HepG2 (cell line): Measurements from ENCODE around the gene MND1. TPM values are rescaled to one million over a fixed set of nuclear protein-coding genes. Genes with fewer than 3 reads are reported as not detected.

Source experiments
- ADNP ChIP-seq: sonication (generic); formaldehyde crosslinking; IDR thresholded peaks from 2 replicates; pipeline ENCODE4 v1.4.0; 2020; ENCODE audit warnings: missing genetic modification reagents
- ATF1 ChIP-seq: IDR thresholded peaks from 2 replicates; pipeline ENCODE4 v1.6.1; 2016; ENCODE audit warnings: mild to moderate bottlenecking, control low read depth
- ATF2 ChIP-seq: sonication (generic); formaldehyde crosslinking; IDR thresholded peaks from 2 replicates; pipeline ENCODE4 v1.4.0; 2020; ENCODE audit warnings: missing genetic modification reagents
- CREB1 ChIP-seq, 2 experiments: fragments of 450-650 bp in 1 of 2; IDR thresholded peaks; 2 replicates each; pipeline ENCODE4 v1.6.1; 2016 to 2017; ENCODE audit warnings: control low read depth in 1 of 2, mild to moderate bottlenecking in 1 of 2, missing compliant biosample characterization in 1 of 2, missing genetic modification characterization in 1 of 2
- EP300 ChIP-seq, 3 experiments: sonication (generic) in 1 of 3; formaldehyde crosslinking in 1 of 3; IDR thresholded peaks; 2 replicates each; pipeline versions ENCODE4 v1.5.1 to v1.6.1; 2011 to 2020; ENCODE audit warnings: low read depth in 2 of 3, low read length in 2 of 3, borderline replicate concordance in 1 of 3, improper control_type of control experiment in 1 of 3, mild to moderate bottlenecking in 1 of 3, missing genetic modification reagents in 1 of 3, moderate library complexity in 1 of 3
- FOXM1 ChIP-seq: sonication (generic); formaldehyde crosslinking; IDR thresholded peaks from 2 replicates; pipeline ENCODE4 v1.5.0; 2020; ENCODE audit warnings: missing genetic modification reagents
- GFI1 ChIP-seq: sonication (generic); formaldehyde crosslinking; IDR thresholded peaks from 2 replicates; pipeline ENCODE4 v1.5.0; 2020; ENCODE audit warnings: missing genetic modification reagents, mild to moderate bottlenecking, borderline replicate concordance
- HOXA9 ChIP-seq: sonication (generic); formaldehyde crosslinking; IDR thresholded peaks from 2 replicates; pipeline ENCODE4 v1.8.1; 2022; ENCODE audit warnings: missing genetic modification reagents, mild to moderate bottlenecking, moderate library complexity, borderline replicate concordance
- POLR2A ChIP-seq, 2 experiments: IDR thresholded peaks; 2 replicates each; pipeline ENCODE4 v1.6.1; 2011; ENCODE audit warnings: low read depth in 2 of 2, low read length in 2 of 2, mild to moderate bottlenecking in 1 of 2, moderate library complexity in 1 of 2; ENCODE audit not compliant: insufficient read depth in 1 of 2
- RXRA ChIP-seq: sonication (generic); formaldehyde crosslinking; IDR thresholded peaks from 2 replicates; pipeline ENCODE4 v1.5.1; 2020; ENCODE audit warnings: missing genetic modification reagents
- SOX6 ChIP-seq, 2 experiments: fragments of 450-650 bp in 1 of 2; sonication (generic) in 1 of 2; formaldehyde crosslinking in 1 of 2; IDR thresholded peaks; 2 replicates each; pipeline versions ENCODE4 v1.4.0 to v1.6.1; 2017 to 2020; ENCODE audit warnings: antibody characterized with exemption in 1 of 2, mild to moderate bottlenecking in 1 of 2, missing genetic modification reagents in 1 of 2
- THAP7 ChIP-seq: sonication (generic); formaldehyde crosslinking; IDR thresholded peaks from 2 replicates; pipeline ENCODE4 v1.8.1; 2023; ENCODE audit warnings: mild to moderate bottlenecking, missing genetic modification reagents
- UBTF ChIP-seq: sonication (generic); formaldehyde crosslinking; IDR thresholded peaks from 2 replicates; pipeline ENCODE4 v1.4.0; 2020; ENCODE audit warnings: mild to moderate bottlenecking, missing genetic modification reagents
- ZBTB38 ChIP-seq: sonication (generic); formaldehyde crosslinking; IDR thresholded peaks from 2 replicates; pipeline ENCODE4 v1.5.1; 2020; ENCODE audit warnings: mild to moderate bottlenecking, missing genetic modification reagents
- ZNF142 ChIP-seq: sonication (generic); formaldehyde crosslinking; IDR thresholded peaks from 2 replicates; pipeline ENCODE4 v1.4.0; 2020; ENCODE audit warnings: missing genetic modification reagents
- ZNF232 ChIP-seq: sonication (generic); formaldehyde crosslinking; IDR thresholded peaks from 2 replicates; pipeline ENCODE4 v1.4.0; 2020; ENCODE audit warnings: missing genetic modification reagents, borderline replicate concordance
- polyA plus RNA-seq, 8 experiments: library from polyadenylated mRNA; depleted of rRNA in 3 of 8; stranded (reverse) in 7 of 8; unstranded in 1 of 8; fragments of >200 nt; fragmentation: Illumina TruSeq in 4 of 8; extraction: Trizol in 4 of 8; gene quantifications; 2 replicates each; pipeline versions ENCODE4 v1.2.1 to v1.2.3, GENCODE V29; 2011 to 2016; ENCODE audit warnings: low read depth in 4 of 8, missing spikeins in 1 of 8, mixed read lengths in 1 of 8; ENCODE audit not compliant: insufficient read depth in 1 of 8
- total RNA-seq, 5 experiments: library from RNA; depleted of rRNA; stranded (reverse); fragments of >200 nt; fragmentation: Illumina TruSeq; extraction: Trizol; gene quantifications; 2 replicates each; pipeline ENCODE4 v1.2.3, GENCODE V29; 2016; ENCODE audit warnings: low read depth in 1 of 5

Gene MND1
- total and polyA plus RNA-seq, 2 of the 13 experiments (the other 11 are each of a cell fraction or from before 2014, with no cell fraction given): 4.8 to 30.7 TPM

- TF ChIP-seq SOX6 (IDR thresholded peaks at IDR 0.05) (no peak), SOX6 (CRISPR knock-in tag; IDR thresholded peaks at IDR 0.05) (0 out of 2 replicates have a peak, but pooled peaks have one; percentile 27), ZBTB38 (CRISPR knock-in tag) (peak; percentile 82; the same call in 1 of the 2 replicates), FOXM1 (CRISPR knock-in tag) (no peak), ATF2 (CRISPR knock-in tag) (0 out of 2 replicates have a peak, but pooled peaks have one; percentile 19), ADNP (CRISPR knock-in tag) (no peak), ZNF142 (peak; percentile 89), CREB1 (IDR thresholded peaks at IDR 0.05) (0 out of 2 replicates have a peak, but pooled peaks have one; percentile 14), CREB1 (CRISPR knock-in tag; IDR thresholded peaks at IDR 0.05) (no peak), ZNF232 (CRISPR knock-in tag) (0 out of 2 replicates have a peak, but pooled peaks have one; percentile 41), EP300 (IDR thresholded peaks at IDR 0.05; ENCODE audit: low read depth in 2 of 2, low read length in 2 of 2) (peak in 1 of 2 experiments; percentile 20; a peak in 1 of 4 replicates), EP300 (CRISPR knock-in tag; IDR thresholded peaks at IDR 0.05; ENCODE audit: borderline replicate concordance) (peak; percentile 20; the same call in 1 of the 2 replicates), HOXA9 (CRISPR knock-in tag) (peak; percentile 86; the same call in 1 of the 2 replicates), GFI1 (peak; percentile 82), ATF1 (no peak), THAP7 (0 out of 2 replicates have a peak, but pooled peaks have one; percentile 62), RXRA (CRISPR knock-in tag) (peak; percentile 49; the same call in 1 of the 2 replicates), UBTF (peak; percentile 82), POLR2A (IDR thresholded peaks at IDR 0.05; ENCODE audit: insufficient read depth in 1 of 2, low read depth in 2 of 2, low read length in 2 of 2) (peak; percentile 69 to 74)
Measured at GRCh38 chr4:153344131-153345011, at the start of gene MND1 (continued).
